ENCODE data around the gene ZNF286A.
"Not testable (repeated sequence)": the region's sequence is repeated elsewhere in the genome, so short reads cannot be mapped to it uniquely, and the experiment has no call there.

ZNF286A gene

DNA sequence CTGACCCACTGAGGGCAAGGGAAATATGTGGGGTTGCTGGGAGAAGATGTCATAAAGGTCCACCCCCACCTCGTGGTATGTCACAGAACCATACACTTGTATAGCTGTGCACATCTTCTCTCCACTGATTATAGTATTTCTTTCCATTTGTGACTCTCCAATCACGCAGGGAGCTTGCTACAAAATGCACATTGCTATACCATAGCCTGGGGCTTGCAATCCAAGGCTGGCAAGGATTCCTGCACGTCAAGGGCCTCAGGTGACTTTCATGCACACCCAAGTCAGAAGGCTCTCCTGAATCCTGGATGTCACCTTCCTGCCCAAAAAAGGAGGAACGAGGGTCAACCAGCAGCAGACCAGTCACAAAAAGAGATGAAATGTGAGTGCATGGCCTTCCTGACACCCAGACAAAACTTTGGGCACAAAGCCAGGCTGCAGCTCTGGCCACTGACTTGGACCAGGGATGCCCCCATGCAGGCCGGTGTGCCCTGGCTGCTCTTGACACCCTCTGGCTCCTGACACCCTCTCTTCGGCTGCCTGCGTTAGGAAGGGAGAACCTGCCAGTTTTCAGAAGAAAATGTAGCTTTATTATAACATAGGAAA is 44.6 kb downstream of the ZNF286A start:
- no peak for DNase-seq (ENCODE audit: extremely low read depth, low read depth)
- H3K4me3 ChIP-seq (replicated peaks; ENCODE audit: low read depth, low read length): no peak overlapping the region
- TF ChIP-seq, protein P1, sequence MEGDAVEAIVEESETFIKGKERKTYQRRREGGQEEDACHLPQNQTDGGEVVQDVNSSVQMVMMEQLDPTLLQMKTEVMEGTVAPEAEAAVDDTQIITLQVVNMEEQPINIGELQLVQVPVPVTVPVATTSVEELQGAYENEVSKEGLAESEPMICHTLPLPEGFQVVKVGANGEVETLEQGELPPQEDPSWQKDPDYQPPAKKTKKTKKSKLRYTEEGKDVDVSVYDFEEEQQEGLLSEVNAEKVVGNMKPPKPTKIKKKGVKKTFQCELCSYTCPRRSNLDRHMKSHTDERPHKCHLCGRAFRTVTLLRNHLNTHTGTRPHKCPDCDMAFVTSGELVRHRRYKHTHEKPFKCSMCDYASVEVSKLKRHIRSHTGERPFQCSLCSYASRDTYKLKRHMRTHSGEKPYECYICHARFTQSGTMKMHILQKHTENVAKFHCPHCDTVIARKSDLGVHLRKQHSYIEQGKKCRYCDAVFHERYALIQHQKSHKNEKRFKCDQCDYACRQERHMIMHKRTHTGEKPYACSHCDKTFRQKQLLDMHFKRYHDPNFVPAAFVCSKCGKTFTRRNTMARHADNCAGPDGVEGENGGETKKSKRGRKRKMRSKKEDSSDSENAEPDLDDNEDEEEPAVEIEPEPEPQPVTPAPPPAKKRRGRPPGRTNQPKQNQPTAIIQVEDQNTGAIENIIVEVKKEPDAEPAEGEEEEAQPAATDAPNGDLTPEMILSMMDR (IDR thresholded peaks at IDR 0.05; ENCODE audit: low read depth, low read length, missing control alignments): no peak

DNA sequence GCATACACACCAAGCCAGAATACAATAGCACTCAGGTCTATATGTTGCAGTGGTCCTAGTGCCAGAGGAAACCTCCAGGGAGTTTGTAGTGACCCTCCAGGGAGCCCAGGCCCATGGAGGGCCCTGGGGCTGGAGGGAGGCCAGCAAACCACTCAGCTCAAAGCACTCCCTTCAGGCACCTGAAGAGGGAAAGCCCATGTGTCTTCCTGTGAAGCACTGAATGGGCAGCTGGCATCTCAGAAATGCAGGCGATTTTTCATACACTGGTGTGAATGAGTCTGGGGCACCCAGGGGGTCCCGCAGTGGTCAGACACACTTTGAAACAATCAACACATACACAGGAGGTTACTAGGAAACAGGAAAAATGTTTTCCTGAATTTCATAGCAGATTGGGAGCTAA is 45.3 kb downstream of the ZNF286A start:
- no peak overlapping the region for H3K4me3 ChIP-seq (replicated peaks; ENCODE audit: low read depth, low read length)
- no peak for DNase-seq (ENCODE audit: extremely low read depth, low read depth)
- TF ChIP-seq, protein P1 (IDR thresholded peaks at IDR 0.05; ENCODE audit: low read depth, low read length, missing control alignments): no peak

DNA sequence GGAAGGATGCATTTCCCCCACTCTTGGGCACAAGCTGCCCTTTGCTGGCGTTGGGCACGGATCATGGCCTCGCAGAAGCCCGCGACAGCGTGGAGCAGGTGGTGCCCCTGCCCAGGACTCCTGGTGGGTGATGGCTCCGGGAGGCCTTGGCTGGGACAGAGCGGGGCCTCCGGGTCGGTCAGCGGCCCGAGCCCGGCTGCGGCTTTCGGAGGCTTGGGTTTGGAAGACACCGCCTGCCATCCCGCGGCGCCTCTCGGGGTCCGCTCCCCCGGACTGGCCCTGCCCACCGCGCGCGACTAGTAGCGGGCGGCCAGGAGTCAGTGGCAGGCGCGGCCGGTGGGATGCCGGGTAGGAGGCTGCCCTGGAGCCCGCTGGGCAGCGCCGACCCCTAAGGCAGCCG is 49.9 kb downstream of the ZNF286A start:
- H3K4me3 ChIP-seq (replicated peaks; ENCODE audit: low read depth, low read length); DNase-seq (ENCODE audit: extremely low read depth, low read depth): not testable (repeated sequence)

DNA sequence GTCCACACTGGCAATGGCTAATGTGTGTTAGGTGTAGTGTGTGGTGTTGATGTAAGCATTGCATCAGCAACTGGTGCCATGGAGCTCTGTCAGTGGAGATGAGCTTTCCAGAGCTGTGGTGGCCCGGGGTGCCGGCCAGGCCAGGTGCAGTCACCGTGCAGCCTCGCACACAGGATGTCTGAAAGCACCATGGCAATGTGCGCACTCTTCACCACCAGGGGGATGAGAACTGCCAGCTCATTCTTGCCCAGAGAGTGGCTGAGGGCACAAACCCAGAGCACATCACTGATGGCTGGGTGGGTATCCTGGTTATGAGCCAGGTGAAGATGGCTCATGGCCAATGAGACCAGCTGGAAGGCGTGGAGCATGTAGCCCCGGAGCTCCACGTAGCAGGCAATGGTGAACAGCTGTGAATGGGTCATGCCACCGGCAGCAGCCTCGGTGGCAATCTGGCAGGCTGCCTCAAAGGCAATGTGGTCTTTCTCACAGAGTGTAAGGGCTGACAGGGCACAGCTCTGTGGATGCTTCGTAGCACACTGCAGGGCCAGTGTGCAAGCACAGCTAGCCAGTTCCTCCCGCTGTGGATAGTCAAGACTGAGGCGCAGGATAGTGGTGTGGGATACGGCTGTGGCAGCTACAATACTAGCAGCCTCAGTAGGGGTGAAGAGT is 69.4 kb downstream of the ZNF286A start:
- H3K4me3 ChIP-seq (replicated peaks; ENCODE audit: low read depth, low read length); DNase-seq (ENCODE audit: extremely low read depth, low read depth): not testable (repeated sequence)

Data from HFF-Myc (cell line).